8988T (cell line): ENCODE results near the gene LRRC8B.
"Not testable (repeated sequence)": the region's sequence is repeated elsewhere in the genome, so short reads cannot be mapped to it uniquely, and the experiment has no call there.

ENCODE experiments used
- DNase-seq: peaks from one replicate; pipeline ENCODE4 v3.0.0; 2011

Gene LRRC8B

GRCh38 chr1:89609781-89610456 is 85.3 kb downstream of the LRRC8B start:
- DNase-seq, result no peak

- DNase-seq, result no peak
These were observed 85.9 kb downstream of the LRRC8B start for GRCh38 chr1:89610457-89611011.

GRCh38 chr1:89611721-89612120 is 87.1 kb downstream of the LRRC8B start:
- DNase-seq, result no peak

GRCh38 chr1:89613928-89614327 is 89.3 kb downstream of the LRRC8B start:
- no peak for DNase-seq

GRCh38 chr1:89615676-89616598 is 91.3 kb downstream of the LRRC8B start:
- peak; percentile 24 for DNase-seq

- DNase-seq, result no peak
These were observed 92.4 kb downstream of the LRRC8B start for GRCh38 chr1:89616844-89617627.

- no peak for DNase-seq
These were observed 96.0 kb downstream of the LRRC8B start for GRCh38 chr1:89620664-89621063.

GRCh38 chr1:89622895-89623294 is 98.3 kb downstream of the LRRC8B start:
- DNase-seq, result no peak

- DNase-seq, result no peak
These were observed 99.7 kb downstream of the LRRC8B start for GRCh38 chr1:89624314-89624713.

- no peak for DNase-seq
These were observed 100.2 kb downstream of the LRRC8B start for GRCh38 chr1:89624715-89625323.

- DNase-seq, result no peak
These were observed 103.0 kb downstream of the LRRC8B start for GRCh38 chr1:89627596-89627962.

- no peak for DNase-seq
These were observed 104.5 kb downstream of the LRRC8B start for GRCh38 chr1:89629146-89629545.

GRCh38 chr1:89629600-89629999 is 105.0 kb downstream of the LRRC8B start:
- DNase-seq, result not testable (repeated sequence)

GRCh38 chr1:89630048-89630447 is 105.4 kb downstream of the LRRC8B start:
- no peak for DNase-seq

GRCh38 chr1:89631816-89632656 is 107.4 kb downstream of the LRRC8B start:
- DNase-seq, result no peak

- peak; percentile 73 for DNase-seq
These were observed 108.1 kb downstream of the LRRC8B start, which contains the start of gene LRRC8C for GRCh38 chr1:89632657-89633247. TSS of gene LRRC8C (plus strand) at chr1:89633120. CDS start at chr1:89686474, 53,354 bp downstream.

GRCh38 chr1:89633248-89633799 is 108.7 kb downstream of the LRRC8B start:
- DNase-seq, result peak; percentile 35

- no peak for DNase-seq
These were observed 109.4 kb downstream of the LRRC8B start for GRCh38 chr1:89633800-89634625.
